NOMO-1 (cell line): ENCODE measurements around the gene PLA2G5.
A peak's percentile ranks its signal among the peaks of the same experiment; 100 is the strongest.
"Not testable (repeated sequence)": the region's sequence is repeated elsewhere in the genome, so short reads cannot be mapped to it uniquely, and the experiment has no call there.

Source experiments
- DNase-seq, 2 experiments: peaks; one replicate each; lab custom pipeline; 2025; ENCODE audit not compliant: unreplicated experiment in 2 of 2; lab: John Stamatoyannopoulos, UW

Gene PLA2G5

DNA sequence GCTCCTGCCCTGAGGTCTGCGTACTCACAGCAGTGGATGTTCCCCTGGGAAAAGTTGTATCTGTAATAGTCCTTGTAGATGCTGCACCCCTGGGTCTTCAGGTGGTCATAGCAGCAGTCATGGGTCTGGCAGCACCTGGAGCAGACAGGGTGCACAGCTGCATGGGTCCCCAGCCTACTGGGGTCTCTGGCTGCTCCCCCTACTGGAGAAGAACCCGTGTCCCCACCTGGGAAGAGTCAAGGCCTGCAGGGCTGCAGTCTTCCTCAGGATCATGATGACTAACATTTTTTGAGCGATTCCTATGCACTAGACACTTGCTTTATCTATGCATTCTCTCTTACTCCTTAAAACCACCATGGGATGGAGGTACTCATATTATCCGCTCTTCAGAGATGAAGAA, 45.5 kb downstream of the PLA2G5 start:
- no peak for DNase-seq

- DNase-seq, result no peak
Measured at GRCh38 chr1:20115916-20116315, 45.9 kb downstream of the PLA2G5 start.

DNA sequence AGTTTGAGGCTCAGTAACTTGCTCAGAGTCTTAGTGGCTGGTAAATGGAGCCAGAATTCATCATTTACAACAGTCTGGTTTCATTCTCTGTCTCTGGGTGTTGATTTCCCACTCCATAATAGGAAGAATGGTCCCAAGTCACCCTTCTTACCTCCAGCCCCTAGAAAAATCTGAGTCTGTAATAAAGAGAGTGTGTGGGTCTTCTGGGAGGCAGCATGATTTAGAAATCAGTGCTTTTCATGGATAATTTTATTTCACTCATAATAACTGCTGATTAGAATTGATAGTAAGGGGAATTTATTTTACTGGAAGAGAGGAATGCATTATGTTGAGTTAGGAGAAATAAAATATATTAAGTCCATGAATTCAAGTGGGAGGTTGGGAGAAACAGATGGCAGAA, 47.2 kb downstream of the PLA2G5 start:
- no peak for DNase-seq

GRCh38 chr1:20119347-20119746, 49.4 kb downstream of the PLA2G5 start, which contains the start of gene PLA2G2D:
TSS of gene PLA2G2D (minus strand) at chr1:20119536. CDS start at chr1:20119498, 38 bp downstream.
- DNase-seq, result peak in 1 of 2 experiments; percentile 7

- no peak for DNase-seq
Measured at GRCh38 chr1:20120796-20121195, 50.8 kb downstream of the PLA2G5 start.

- peak in 1 of 2 experiments; percentile 9 for DNase-seq
Measured at GRCh38 chr1:20123722-20124455, 53.9 kb downstream of the PLA2G5 start.

DNA sequence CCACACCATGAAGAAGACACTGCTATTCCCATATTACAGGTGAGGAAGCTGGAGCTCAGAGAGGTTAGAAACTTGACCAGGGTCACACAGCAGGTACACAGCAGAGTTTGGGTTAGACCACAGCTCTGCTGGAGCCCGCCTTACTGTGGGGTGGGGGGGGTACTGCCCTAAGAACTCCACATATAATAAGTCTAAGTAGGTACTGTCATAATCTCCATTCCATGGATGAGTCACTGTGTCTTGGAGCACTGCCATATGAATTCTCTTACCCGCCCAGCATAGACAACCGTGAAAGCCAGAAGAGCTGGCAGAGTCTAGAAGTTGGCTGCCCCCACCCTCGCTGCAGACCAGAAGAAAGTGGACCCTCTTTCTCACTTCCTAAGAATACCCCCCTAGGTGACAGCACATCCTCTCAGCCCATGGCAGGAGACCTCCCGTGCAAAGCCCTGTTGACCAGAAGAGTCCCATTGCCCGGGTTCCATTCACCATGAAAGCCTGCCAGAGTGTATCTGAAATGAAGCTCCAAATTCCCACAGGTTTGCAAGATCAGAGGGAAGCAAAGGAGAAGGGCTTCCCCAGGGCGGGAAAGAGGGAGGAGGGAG, 54.6 kb downstream of the PLA2G5 start:
- no peak for DNase-seq

GRCh38 chr1:20125100-20125499, 55.1 kb downstream of the PLA2G5 start:
- no peak for DNase-seq

GRCh38 chr1:20126041-20126805, 56.2 kb downstream of the PLA2G5 start:
- no peak for DNase-seq

GRCh38 chr1:20126806-20127440, 56.9 kb downstream of the PLA2G5 start:
- DNase-seq, result no peak

DNA sequence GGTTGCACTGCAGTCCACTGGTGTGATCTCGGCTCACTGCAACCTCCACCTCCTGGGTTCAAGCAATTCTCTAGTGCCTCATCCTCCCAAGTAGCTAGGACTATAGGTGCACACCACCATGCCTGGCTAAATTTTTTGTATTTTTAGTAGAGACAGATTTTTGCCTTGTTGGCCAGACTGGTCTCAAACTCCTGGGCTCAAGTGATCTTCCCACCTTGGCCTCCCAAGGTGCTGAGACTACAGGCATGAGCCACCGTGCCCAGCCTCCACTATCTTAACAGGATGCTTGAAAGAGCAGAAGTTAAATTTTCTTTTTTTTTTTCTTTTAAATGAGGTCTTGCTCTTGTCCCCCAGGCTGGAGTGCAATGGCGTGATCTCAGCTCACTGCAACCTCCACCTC, 60.5 kb downstream of the PLA2G5 start:
- DNase-seq, result not testable (repeated sequence)

GRCh38 chr1:20134995-20135394, 65.0 kb downstream of the PLA2G5 start:
- DNase-seq, result no peak

DNA sequence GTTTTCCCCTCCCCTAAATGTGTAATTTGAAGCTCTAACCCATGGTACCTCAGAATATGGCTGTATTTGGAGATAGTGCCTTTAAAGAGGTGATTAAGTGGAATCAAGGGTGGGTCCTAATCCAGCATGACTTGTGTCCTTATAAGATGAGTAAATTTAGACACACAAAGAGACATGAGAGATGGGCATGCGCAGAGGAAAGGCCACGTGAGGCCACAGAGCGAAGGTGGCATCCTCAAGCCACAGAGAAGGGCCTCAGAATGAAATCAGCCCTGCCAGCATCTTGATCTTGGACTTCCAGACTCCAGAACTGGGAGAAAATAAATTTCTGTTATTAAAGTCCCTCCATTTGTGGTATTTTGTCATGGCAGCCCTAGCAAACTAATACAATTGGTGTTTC, 66.3 kb downstream of the PLA2G5 start:
- DNase-seq, result no peak

DNA sequence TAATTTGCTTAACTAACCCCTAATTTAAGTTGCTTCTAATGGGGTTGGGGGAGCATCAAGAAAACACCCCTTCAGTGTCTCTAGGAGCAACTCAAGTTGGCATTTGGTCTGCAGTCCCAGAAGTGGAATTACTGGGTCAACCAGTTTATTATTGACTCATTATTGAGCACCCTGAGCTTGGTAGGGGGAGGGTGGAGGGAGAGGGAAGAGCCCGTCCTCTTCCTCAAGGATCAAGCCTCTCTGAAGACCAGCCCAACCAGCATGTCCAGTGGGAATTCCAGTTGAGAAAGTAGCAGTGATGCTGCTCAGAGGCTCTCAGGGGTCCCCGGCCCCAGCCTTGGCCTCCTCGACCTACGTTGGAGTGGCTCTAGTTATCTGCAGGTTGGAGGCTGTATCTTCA, 67.1 kb downstream of the PLA2G5 start:
- no peak for DNase-seq

- DNase-seq, result no peak
Measured at GRCh38 chr1:20137604-20138003, 67.6 kb downstream of the PLA2G5 start.

GRCh38 chr1:20138346-20138745, 68.4 kb downstream of the PLA2G5 start:
- no peak for DNase-seq

- no peak for DNase-seq
Measured at GRCh38 chr1:20138961-20139550, 69.1 kb downstream of the PLA2G5 start, which contains the start of gene PLA2G2F. TSS of gene PLA2G2F (plus strand) at chr1:20139323. CDS start at chr1:20139428, 105 bp downstream.

DNA sequence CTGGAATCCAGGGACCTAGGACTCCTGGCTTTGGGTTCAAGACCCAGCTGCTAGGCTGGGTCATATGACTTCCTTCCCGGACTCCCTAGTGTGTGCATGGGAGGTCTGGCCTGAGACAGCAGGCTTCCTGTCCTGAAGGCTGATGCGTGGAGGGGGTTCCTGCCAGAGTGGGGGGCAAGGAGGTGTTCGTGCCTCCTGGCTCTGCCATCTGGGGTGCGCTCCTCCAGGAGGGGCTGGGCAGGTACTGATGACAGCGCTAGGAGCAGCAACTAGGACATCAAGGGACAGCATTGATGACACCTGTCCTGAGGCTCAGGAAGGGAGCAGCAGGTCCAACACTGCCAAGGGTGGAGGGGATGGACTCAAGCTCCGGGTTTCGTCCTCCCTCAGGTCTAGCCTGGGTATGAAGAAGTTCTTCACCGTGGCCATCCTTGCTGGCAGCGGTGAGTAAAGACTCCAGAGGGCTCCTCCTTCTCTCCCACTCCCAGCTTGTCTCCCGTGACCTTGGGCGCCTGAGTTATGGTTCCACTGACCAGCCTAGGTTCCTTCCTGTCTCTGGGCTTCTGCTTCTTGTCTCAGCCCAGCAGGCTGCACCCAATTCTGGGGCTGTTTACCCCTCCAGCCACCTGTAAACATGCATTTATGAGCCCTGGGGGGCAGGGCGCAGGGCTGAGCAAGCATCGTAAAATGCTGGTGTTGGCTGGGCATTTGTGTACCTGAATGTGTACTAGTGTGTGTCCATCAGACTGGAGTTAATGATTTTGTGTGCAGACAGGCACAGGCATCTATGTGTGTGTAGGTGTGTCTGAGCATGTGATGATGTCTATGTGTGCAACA, 70.0 kb downstream of the PLA2G5 start:
- no peak for DNase-seq

DNA sequence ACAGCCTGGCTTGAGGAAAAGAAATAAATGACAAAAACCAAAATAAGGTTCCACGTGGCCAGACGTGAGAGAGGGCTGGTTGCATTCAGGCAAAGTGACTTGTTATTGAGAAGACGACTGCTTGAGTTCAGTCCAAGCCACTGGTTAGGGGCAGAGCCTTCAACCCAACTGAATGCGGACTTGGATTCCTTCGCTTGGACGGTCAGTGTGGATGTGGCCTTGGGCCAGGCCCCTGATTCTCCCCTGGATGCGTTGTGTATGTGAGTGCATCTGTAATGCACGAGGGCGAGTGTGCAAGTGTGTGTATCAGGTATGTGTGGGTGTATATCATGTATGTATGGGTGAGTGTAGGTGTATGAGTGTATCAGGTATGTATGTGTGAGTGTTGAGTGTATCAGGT, 71.0 kb downstream of the PLA2G5 start:
- no peak for DNase-seq

GRCh38 chr1:20141466-20141865, 71.5 kb downstream of the PLA2G5 start:
- DNase-seq, result no peak
